CD14-positive monocyte (primary cell): ENCODE measurements around the gene OLR1. TPM values are rescaled to one million over a fixed set of nuclear protein-coding genes. Genes with fewer than 3 reads are reported as not detected.

Source experiments
- DNase-seq, 3 donors: peaks; one replicate each; pipeline ENCODE4 v3.0.0-alpha.2; 2011 to 2022
- H2AFZ ChIP-seq: 2 replicates; pipeline ENCODE4 v1.6.0; 2012; ENCODE audit warnings: mild to moderate bottlenecking, low read depth, low read length, inconsistent platforms; ENCODE audit not compliant: insufficient read depth, poor library complexity, severe bottlenecking
- H3K27ac ChIP-seq, 2 donors: 1 replicate in 1 of 2; 2 replicates in 1 of 2; pipeline ENCODE4 v1.5.1; 2012 to 2013; ENCODE audit warnings: low read length in 2 of 2, control low read depth in 1 of 2, inconsistent platforms in 1 of 2, low read depth in 1 of 2, mild to moderate bottlenecking in 1 of 2
- H3K27me3 ChIP-seq, 2 donors: one replicate each; pipeline versions ENCODE4 v1.6.0 to v1.6.1; 2011 to 2013; ENCODE audit warnings: low read length in 2 of 2; ENCODE audit not compliant: control insufficient read depth in 2 of 2, insufficient read depth in 2 of 2
- H3K36me3 ChIP-seq, 2 donors: replicated peaks in 1 of 2; 1 replicate in 1 of 2; 2 replicates in 1 of 2; pipeline versions ENCODE4 v1.5.1 to v1.6.1; 2012 to 2013; ENCODE audit warnings: low read length in 2 of 2, control low read depth in 1 of 2, inconsistent platforms in 1 of 2, mild to moderate bottlenecking in 1 of 2; ENCODE audit not compliant: insufficient read depth in 2 of 2, control insufficient read depth in 1 of 2
- H3K4me1 ChIP-seq, 2 donors: 1 replicate in 1 of 2; 2 replicates in 1 of 2; pipeline versions ENCODE4 v1.5.1 to v1.6.1; 2012 to 2013; ENCODE audit warnings: low read length in 2 of 2, control low read depth in 1 of 2, inconsistent platforms in 1 of 2, mild to moderate bottlenecking in 1 of 2, moderate library complexity in 1 of 2; ENCODE audit not compliant: insufficient read depth in 2 of 2, control insufficient read depth in 1 of 2
- H3K4me2 ChIP-seq: replicated peaks from 2 replicates; pipeline ENCODE3; 2012; ENCODE audit warnings: low read length, moderate library complexity, mild to moderate bottlenecking; ENCODE audit not compliant: poor library complexity, severe bottlenecking; ENCODE audit errors: extremely low read depth
- H3K4me3 ChIP-seq, 3 experiments: fragments of 200-600 bp in 1 of 3; sonication (generic) in 1 of 3; replicated peaks in 1 of 3; 1 replicate in 2 of 3; 2 replicates in 1 of 3; pipeline ENCODE4 v1.5.1; 2011 to 2013; ENCODE audit warnings: low read length in 3 of 3, mild to moderate bottlenecking in 3 of 3, control low read depth in 2 of 3, low read depth in 2 of 3, inconsistent platforms in 1 of 3, moderate library complexity in 1 of 3
- H3K79me2 ChIP-seq: 2 replicates; pipeline ENCODE4 v1.6.0; 2012; ENCODE audit warnings: mild to moderate bottlenecking, control low read depth, inconsistent platforms, low read length, moderate library complexity; ENCODE audit not compliant: insufficient read depth
- H3K9ac ChIP-seq: 2 replicates; pipeline ENCODE4 v1.6.0; 2017; ENCODE audit warnings: low read length, mild to moderate bottlenecking; ENCODE audit not compliant: insufficient read depth, poor library complexity, severe bottlenecking
- H3K9me3 ChIP-seq, 2 donors: replicated peaks in 1 of 2; 1 replicate in 1 of 2; 2 replicates in 1 of 2; pipeline versions ENCODE4 v1.5.1 to v1.6.1; 2012 to 2013; ENCODE audit warnings: low read length in 2 of 2, control low read depth in 1 of 2; ENCODE audit not compliant: control insufficient read depth in 1 of 2, insufficient read depth in 1 of 2
- H4K20me1 ChIP-seq: 2 replicates; pipeline ENCODE4 v1.6.0; 2012; ENCODE audit warnings: mild to moderate bottlenecking, low read length, control low read depth, moderate library complexity; ENCODE audit not compliant: insufficient read depth
- H3K27ac Mint-ChIP-seq, 7 donors: one replicate each; pipeline ENCODE4 v1.8.0; 2020; ENCODE audit warnings: mild to moderate bottlenecking in 7 of 7, mixed read lengths in 7 of 7, moderate library complexity in 6 of 7, inconsistent platforms in 2 of 7
- H3K27me3 Mint-ChIP-seq, 3 donors: one replicate each; pipeline ENCODE4 v1.8.0; 2021 to 2022; ENCODE audit warnings: low read depth in 3 of 3, mild to moderate bottlenecking in 3 of 3, mixed read lengths in 3 of 3, moderate library complexity in 3 of 3, inconsistent platforms in 1 of 3
- H3K36me3 Mint-ChIP-seq, 2 donors: one replicate each; pipeline ENCODE4 v1.8.0; 2020; ENCODE audit warnings: mixed read lengths in 2 of 2, inconsistent platforms in 1 of 2, mild to moderate bottlenecking in 1 of 2
- H3K4me1 Mint-ChIP-seq: one replicate; pipeline ENCODE4 v1.8.0; 2020; ENCODE audit warnings: mild to moderate bottlenecking, mixed read lengths
- H3K4me3 Mint-ChIP-seq, 2 donors: one replicate each; pipeline ENCODE4 v1.8.0; 2020; ENCODE audit warnings: mild to moderate bottlenecking in 2 of 2, mixed read lengths in 2 of 2, moderate library complexity in 1 of 2
- H3K9me3 Mint-ChIP-seq, 7 donors: one replicate each; pipeline ENCODE4 v1.8.0; 2020 to 2022; ENCODE audit warnings: mixed read lengths in 7 of 7, mild to moderate bottlenecking in 6 of 7, moderate library complexity in 6 of 7, inconsistent platforms in 2 of 7
- CTCF ChIP-seq: fragments of 200-600 bp; IDR thresholded peaks from one replicate; pipeline ENCODE4 v1.8.0; 2022; ENCODE audit warnings: antibody characterized with exemption, mild to moderate bottlenecking
- WGBS: methylation state at CpG from one replicate; pipeline ENCODE4 v1.1.5; 2013; ENCODE audit warnings: missing lambda C conversion rate; ENCODE audit not compliant: insufficient coverage; 5-methylcytosine and 5-hydroxymethylcytosine counted together
- intact Hi-C, 2 donors: fragments of 100-400 bp; cut with micrococcal nuclease; formaldehyde crosslinking; loops; one replicate each; pipeline versions ENCODE4 v1.15.0 to v1.15.1; 2023
- polyA plus RNA-seq, 3 donors: library from polyadenylated mRNA; depleted of rRNA in 1 of 3; unstranded in 2 of 3; stranded (reverse) in 1 of 3; fragments of 300-500 nt in 2 of 3; fragments of >200 nt in 1 of 3; fragmentation: Illumina TruSeq in 2 of 3; gene quantifications; 1 replicate in 2 of 3; 2 replicates in 1 of 3; pipeline ENCODE4 v1.2.3, GENCODE V29; 2012 to 2021

Gene OLR1
- polyA plus RNA-seq, 3 donors, result 0.88 to 12.9 (median 0.99) TPM

- no peaks in the 10 kb centered on the region for H3K36me3 ChIP-seq
- H3K4me1 Mint-ChIP-seq, result peaks cover 22% of the 10 kb centered on the region
- no peaks in the 10 kb centered on the region for H3K27me3 ChIP-seq
- H3K9ac ChIP-seq, result no peak overlapping the region
- no peak overlapping the region for H3K27ac ChIP-seq
- no peak overlapping the region for H2AFZ ChIP-seq
- peak overlapping the region in 1 of 7 donors; percentile 62 for H3K27ac Mint-ChIP-seq
- H3K4me2 ChIP-seq, result no peak overlapping the region
- no peak for DNase-seq
- no peaks in the 10 kb centered on the region for H3K36me3 Mint-ChIP-seq
- H3K4me3 Mint-ChIP-seq, result no peak overlapping the region
- no CpG with 5 or more reads among the region's 2 CpGs for WGBS
- no peak for TF ChIP-seq CTCF
- H3K9me3 Mint-ChIP-seq, result peaks cover 0 to 2% (median 0%) of the 10 kb centered on the region in 7 donors
- no peaks in the 10 kb centered on the region for H3K79me2 ChIP-seq
- H3K27me3 Mint-ChIP-seq, result peaks cover 0 to 2% (median 0%) of the 10 kb centered on the region in 3 donors
- H3K4me3 ChIP-seq, result no peak overlapping the region
- peaks cover 13 to 24% of the 10 kb centered on the region in 2 donors for H3K4me1 ChIP-seq
- intact Hi-C loops, result loop anchor here (2.0 to 10.0 kb wide), 2 partner anchors 39 to 63 kb away; partner anchors contain the start of gene GABARAPL1 (in 1 of the 2)
- no peaks in the 10 kb centered on the region for H4K20me1 ChIP-seq
- no peaks in the 10 kb centered on the region for H3K9me3 ChIP-seq
Measured at GRCh38 chr12:10151621-10152020, 20.3 kb downstream of the OLR1 start.

GRCh38 chr12:10147714-10148403 is 24.1 kb downstream of the OLR1 start:
- no peak for TF ChIP-seq CTCF
- Histone ChIP-seq H3K27ac (no peak overlapping the region), H3K9ac (no peak overlapping the region), H3K4me2 (no peak overlapping the region), H2AFZ (no peak overlapping the region), H4K20me1 (no peaks in the 10 kb centered on the region), H3K27me3 (no peaks in the 10 kb centered on the region), H3K79me2 (no peaks in the 10 kb centered on the region), H3K36me3 (no peaks in the 10 kb centered on the region), H3K4me3 (no peak overlapping the region), H3K4me1 (peaks cover 3 to 4% of the 10 kb centered on the region in 2 donors), H3K9me3 (no peaks in the 10 kb centered on the region)
- DNase-seq, result no peak
- Mint-ChIP-seq H3K4me3 (no peak overlapping the region), H3K4me1 (peaks cover 7% of the 10 kb centered on the region), H3K27ac (no peak overlapping the region), H3K9me3 (peaks cover 0 to 2% (median 0%) of the 10 kb centered on the region in 7 donors), H3K36me3 (no peaks in the 10 kb centered on the region), H3K27me3 (peaks cover 0 to 5% (median 4%) of the 10 kb centered on the region in 3 donors)
- intact Hi-C loops, result loop anchor here in 1 of 2 donors (10.0 kb wide), 1 partner anchor 333 kb away; no protein-coding TSS in a partner anchor
- WGBS, result no CpG with 5 or more reads among the region's 5 CpGs
